Uterus (tissue), 2 donors: ENCODE results near the gene PLOD2.

ENCODE experiments used
- CTCF ChIP-seq, 4 experiments: fragments of 200-600 bp in 2 of 4; fragments of 450-650 bp in 2 of 4; sonication (generic) in 2 of 4; IDR thresholded peaks; one replicate each; pipeline ENCODE4 v1.5.1; 2016 to 2019; ENCODE audit warnings: antibody characterized with exemption in 4 of 4, mild to moderate bottlenecking in 2 of 4, moderate library complexity in 1 of 4
- POLR2A ChIP-seq, 2 donors: fragments of 450-650 bp; IDR thresholded peaks; one replicate each; pipeline ENCODE4 v1.6.1; 2016; ENCODE audit warnings: antibody characterized with exemption in 2 of 2, mild to moderate bottlenecking in 1 of 2, moderate library complexity in 1 of 2

GRCh38 chr3:146136647-146137046 is 24.3 kb downstream of the PLOD2 start:
- TF ChIP-seq POLR2A (IDR thresholded peaks at IDR 0.05) (no peak), CTCF (IDR thresholded peaks at IDR 0.05) (no peak)
